Fibroblast of peridontal ligament (primary cell): ENCODE results near the gene MORC4.

Experiments
- DNase-seq: peaks from one replicate; pipeline ENCODE4 v3.0.0-alpha.2; 2010; ENCODE audit errors: extremely low read depth

Gene MORC4

DNA sequence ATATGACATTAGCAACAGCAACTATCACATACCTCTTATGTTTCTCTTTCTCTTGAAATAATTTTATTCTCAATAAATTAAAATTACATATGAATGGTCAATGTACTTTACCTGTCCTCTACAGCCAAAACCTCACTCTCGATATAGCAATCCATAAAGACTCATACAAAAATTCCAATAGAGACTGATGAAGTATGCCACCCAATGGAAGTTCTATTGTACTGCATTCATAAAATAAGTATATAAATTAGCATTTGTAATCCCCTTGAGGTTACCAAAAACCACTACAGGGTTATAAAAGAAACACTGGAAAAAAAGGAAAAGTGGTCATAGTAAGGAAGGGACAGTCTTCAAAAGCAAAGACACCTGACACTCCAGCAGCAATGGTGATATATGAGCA is 47.0 kb downstream of the MORC4 start:
- peak; percentile 38 for DNase-seq

DNA sequence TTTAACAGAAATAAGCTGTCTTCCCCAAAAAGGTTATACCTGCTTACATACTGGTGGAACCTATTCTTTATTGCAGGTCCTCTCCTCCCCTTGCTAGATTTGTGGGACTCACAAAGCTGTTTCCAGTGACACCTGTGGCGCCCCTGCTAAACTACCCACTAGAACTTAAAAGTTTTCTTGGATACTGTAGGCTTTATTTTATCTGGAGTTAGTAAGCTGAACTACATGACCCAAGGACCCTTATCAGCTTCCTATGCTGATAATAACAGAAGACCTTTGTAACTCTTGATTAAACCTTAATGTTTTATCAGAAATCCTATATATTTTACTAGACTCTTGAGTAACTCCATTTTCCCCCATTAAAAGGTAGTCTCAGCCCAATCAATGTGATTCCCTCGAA is 47.5 kb downstream of the MORC4 start:
- DNase-seq: no peak

DNA sequence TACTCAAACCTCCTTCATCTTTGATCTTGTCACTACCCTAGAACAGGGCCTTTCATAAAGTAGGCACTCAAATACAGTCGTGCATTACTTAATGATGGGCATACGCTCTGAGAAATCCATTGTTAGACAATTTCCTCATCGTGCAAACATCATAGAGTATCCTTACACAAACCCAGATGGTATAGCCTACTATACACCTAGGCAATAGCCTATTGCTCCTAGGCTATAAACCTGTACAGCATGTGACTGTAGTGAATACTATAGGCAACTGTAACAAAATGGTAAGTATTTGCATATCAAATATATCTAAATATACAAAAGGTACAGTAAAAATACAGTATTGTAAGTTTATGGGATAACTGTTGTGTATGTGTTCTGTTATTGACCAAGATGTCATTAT is 47.9 kb downstream of the MORC4 start:
- no peak for DNase-seq

- no peak for DNase-seq
Observed at GRCh38 chrX:106951230-106951629, 48.8 kb downstream of the MORC4 start.

- no peak for DNase-seq
Observed at GRCh38 chrX:106950381-106950780, 49.6 kb downstream of the MORC4 start.

DNA sequence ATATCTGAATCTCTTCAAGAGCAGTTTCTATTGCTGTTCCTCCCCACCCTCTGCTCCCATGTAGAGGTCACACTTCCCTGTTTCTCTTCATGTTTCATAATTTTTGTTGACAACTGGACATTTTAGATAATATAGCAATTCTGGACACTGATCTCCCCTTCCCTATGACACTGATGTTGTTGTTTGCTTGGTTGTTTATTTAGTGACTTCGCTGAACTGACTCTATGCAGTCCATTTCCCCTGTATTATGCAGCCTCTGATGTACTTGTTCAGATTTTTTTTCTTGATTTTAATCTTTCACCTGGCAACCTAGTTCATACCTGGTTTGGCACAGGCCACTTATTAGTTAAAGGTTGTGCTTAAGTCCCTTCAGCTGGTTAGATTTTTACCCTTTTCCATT is 50.6 kb downstream of the MORC4 start:
- no peak for DNase-seq

GRCh38 chrX:106948641-106949040 is 51.4 kb downstream of the MORC4 start:
- DNase-seq: no peak

GRCh38 chrX:106946464-106946863 is 53.5 kb downstream of the MORC4 start:
- DNase-seq: no peak

DNA sequence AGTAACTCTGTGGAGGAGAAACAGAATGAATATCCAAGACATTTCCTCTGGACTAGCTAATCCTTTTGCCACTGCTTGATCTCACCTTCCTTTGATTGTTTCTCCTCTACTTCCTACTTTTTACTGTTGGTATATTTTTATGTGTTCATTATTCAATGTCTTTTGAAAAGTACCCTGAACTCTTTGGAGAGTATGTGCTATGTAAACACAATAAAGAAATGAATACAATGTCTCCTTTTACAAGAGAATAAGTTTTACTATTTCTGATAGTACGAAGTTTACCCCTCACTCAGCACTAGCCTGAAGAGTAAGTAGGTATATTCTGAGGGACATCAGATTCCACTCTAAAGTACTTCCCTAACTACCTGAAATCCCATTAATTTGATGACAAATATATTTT is 59.9 kb downstream of the MORC4 start:
- DNase-seq: no peak

- no peak for DNase-seq
Observed at GRCh38 chrX:106939566-106939965, 60.4 kb downstream of the MORC4 start.

DNA sequence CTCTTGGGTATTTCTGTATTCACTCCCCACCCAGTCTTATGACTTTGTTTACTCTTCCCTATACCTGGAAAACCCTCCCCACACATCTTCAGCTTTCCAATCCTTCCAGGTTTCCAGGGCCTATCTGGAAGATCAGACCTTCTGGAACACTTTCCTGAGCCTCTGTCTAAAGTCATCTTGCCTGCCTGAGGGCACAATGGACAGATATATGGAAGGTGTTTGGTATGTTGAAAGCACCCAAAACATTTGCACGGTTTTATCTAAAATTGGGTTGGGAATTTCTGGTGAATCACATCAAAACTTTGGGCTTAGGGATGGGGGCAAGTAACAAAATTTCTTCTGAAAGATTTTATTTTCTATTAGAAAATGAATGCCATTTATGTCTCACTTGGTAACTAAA is 63.8 kb downstream of the MORC4 start:
- DNase-seq: no peak

- no peak for DNase-seq
Observed at GRCh38 chrX:106935175-106935574, 64.8 kb downstream of the MORC4 start.

- no peak for DNase-seq
Observed at GRCh38 chrX:106933538-106933961, 66.5 kb downstream of the MORC4 start.

DNA sequence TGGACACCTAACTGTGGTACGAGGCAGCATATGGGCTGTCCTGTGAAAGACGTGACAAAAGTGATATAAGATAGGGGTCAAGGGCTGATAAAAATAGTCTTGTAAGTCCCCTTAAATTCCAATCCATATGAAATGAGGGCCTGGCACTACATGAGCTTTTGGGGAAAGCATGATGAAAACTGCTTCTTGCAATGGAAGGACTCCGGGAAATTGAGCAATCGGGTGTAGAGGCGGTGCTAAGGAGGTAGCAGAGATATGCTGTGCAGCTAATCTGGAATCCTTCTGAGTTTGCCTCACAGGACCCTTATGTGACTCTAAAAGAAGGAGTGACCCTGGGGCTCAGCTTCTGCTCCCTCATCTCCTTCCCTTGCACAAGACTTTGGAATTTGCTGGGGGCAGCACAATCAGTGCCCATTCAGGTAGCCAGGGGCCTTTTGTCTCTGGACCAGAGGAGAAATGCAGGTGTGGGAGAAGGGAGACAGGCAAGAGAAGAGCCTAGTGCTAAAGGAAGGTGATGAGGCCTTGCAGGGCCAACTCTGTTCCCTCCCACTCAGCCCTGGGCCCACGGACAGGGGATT is 67.0 kb downstream of the MORC4 start:
- peak; percentile 21 for DNase-seq

DNA sequence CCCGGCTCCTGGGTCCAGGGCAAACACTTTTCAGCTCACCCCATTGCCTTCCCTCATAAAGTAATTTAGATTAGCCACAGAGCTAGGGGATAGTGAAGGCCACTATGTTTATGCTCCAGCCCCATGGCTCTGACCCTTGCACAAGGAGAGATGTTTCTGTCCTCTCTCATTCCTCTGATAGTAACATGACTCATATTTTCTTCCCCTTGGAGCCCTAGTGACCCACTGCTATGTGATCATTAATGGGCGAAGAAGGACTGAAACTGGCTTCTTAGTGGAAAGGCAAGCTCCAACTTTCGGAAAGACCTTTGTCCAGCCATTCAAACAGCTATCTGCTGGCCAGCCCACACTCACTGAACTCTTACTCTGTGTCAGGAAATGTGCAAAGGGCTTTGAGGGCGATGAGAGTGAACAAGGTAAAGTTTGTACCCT is 67.5 kb downstream of the MORC4 start:
- DNase-seq: peak; percentile 9

- DNase-seq: no peak
Observed at GRCh38 chrX:106931831-106932491, 68.1 kb downstream of the MORC4 start.

- no peak for DNase-seq
Observed at GRCh38 chrX:106928227-106928626, 71.8 kb downstream of the MORC4 start.

- no peak for DNase-seq
Observed at GRCh38 chrX:106927700-106928099, 72.3 kb downstream of the MORC4 start.

DNA sequence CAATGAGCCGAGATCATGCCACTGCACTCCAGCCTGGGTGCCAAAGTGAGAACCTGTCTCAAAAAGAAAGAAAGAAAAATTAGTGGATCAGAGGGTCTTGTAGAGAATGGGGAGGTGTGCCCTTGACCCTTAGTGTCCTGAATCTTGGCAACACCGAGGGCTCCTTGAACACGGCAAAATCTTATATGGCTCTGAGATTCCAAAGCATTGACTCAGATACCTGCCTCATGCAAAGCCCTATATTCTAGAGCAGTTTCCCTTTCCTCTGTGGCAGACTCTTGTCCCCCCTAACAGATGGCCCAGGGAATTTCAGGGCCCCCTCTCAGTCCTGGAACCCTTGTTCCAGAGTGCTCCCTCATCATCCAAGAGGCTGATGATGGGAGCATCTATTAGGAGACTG is 73.0 kb downstream of the MORC4 start:
- no peak for DNase-seq

- no peak for DNase-seq
Observed at GRCh38 chrX:106921637-106922036, 78.4 kb downstream of the MORC4 start.

DNA sequence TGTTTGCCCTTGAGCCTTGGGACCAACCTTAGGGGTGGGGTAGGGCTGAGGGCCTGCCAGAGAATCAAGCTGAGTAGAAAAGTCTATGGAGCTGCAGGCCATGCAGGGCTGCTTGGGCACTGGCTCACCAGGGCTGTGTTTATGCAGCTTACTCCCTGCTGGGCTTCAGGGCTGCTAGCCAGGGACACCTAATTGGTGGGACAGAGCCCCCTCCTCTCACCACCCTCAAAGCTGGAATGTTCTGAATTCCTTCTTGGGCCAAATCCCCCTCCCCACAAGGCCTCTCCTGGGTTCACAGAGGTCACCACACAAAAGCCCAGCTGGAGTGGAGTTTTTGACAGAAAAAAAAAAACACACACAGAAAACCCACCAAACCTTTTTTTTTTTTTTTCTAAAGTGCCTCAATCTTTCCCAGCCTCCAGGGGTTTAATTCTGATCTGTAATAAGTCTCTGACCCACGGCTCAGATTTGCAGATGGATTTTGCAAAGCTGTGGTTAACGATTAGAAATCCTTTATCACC is 80.0 kb downstream of the MORC4 start, which contains the start of gene CLDN2:
Gene CLDN2 (plus strand): TSS at position 471 of the 521 bp plus-strand sequence. CDS start 7,827 bp downstream, outside the sequence.
- DNase-seq: no peak

- no peak for DNase-seq
Observed at GRCh38 chrX:106917830-106918500, 82.0 kb downstream of the MORC4 start.

- peak; percentile 42 for DNase-seq
Observed at GRCh38 chrX:106912864-106913263, 87.1 kb downstream of the MORC4 start.
